ENCODE results near the gene GALNT10.

Gene GALNT10

GRCh38 chr5:154236536-154237375, 46.2 kb downstream of the GALNT10 start:
- DNase-seq: no peak

DNA sequence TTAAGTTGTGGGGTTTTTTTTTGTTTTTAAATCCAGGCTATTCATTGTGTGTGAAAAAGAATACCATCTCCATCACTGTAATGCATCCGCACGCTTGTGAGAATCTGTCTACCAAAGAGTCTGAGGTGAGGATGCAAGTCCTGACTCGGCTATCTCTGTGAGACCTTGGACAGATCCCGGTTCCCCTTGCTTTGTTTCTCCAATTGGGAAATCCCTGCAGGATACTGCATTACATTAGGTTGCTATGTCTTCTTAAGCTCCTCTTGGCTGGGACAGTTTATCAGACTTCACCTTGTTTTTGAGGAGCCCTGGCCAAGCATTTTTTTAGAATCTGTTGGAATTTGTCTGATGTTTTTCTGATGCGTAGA, 46.8 kb downstream of the GALNT10 start:
- no peak for DNase-seq

DNA sequence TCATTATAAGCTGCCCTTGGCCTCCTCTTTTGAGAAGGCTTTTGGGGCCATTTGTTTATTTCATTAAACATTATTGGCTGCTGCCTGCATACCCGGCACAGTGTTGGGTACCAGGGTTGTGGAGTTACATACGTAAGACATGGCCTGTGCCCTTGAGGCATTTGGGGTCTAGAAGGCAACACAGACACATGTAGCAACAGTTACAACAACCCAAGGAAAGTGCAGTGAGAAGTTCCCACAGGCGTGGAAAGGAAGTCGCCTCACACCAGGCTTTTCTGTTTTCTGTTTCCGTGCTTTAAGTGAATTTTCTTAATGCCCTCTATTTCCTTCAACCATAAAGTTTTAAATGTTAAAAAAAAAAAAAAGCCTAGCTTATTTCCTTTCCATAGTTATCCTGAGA, 47.4 kb downstream of the GALNT10 start:
- DNase-seq: no peak

GRCh38 chr5:154238776-154239481, 48.4 kb downstream of the GALNT10 start:
- no peak for DNase-seq

DNA sequence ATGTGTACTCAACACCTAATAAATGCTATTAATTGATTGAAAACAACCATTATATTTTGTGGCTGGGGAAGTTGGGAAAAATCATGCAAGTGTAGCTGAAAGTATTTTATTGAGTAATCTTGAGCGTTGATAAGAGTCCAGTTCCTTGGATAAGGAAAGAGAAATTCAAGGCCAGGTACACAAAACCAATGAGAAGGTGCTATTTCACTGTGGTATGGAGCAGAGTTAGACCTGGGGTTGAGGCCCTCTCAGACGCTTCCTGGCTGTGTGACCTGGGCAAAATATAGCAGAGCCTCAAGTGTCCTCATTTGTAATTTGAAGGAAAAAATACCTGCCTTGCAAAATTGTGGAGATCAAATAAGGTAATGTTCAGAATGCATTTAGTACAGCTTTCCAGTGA, 50.1 kb downstream of the GALNT10 start:
- DNase-seq: no peak

DNA sequence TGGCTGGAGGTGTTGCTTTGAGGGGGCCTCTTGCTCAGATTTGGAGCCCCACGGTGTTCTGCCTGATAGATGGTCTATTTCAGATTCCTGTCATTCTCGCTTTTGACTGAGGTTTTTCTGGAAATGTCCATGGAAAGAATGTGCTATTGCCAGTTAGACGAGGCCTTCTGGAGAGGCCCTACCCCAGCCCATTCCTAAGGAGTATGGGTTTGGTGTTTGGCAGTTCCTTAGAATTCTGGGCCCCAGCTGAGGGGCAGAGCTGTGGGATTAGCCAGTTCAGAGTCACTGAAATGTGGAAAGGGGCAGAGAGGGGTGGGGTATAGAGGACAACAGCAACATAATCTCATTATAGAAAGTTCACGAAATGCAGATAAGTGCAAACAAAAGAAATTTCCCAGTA, 50.5 kb downstream of the GALNT10 start:
- DNase-seq: no peak

- DNase-seq: no peak
Observed at GRCh38 chr5:154242442-154242841, 51.9 kb downstream of the GALNT10 start.

DNA sequence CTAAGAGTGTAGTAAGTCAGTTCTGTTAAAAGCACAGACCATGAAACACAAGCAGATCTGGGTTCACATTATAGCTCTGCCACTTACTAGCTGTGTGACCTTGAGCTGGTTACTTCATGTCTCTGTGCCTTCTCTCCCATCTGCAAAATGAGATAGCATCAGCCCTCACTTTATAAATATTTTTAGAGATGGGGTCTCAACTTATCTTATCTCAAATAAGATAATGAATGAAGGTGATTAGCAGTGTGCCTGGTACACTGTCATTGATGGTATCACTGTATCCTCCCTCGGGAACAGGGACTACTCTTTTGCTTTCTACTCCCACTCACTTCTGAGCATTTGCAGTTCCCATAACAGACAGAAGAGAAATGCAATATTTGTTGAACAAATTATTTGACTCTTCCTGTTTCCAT, 52.4 kb downstream of the GALNT10 start:
- no peak for DNase-seq

- DNase-seq: no peak
Observed at GRCh38 chr5:154243736-154244135, 53.2 kb downstream of the GALNT10 start.

GRCh38 chr5:154244476-154244875, 53.9 kb downstream of the GALNT10 start:
- DNase-seq: no peak

- DNase-seq: no peak
Observed at GRCh38 chr5:154248691-154249090, 58.2 kb downstream of the GALNT10 start.

DNA sequence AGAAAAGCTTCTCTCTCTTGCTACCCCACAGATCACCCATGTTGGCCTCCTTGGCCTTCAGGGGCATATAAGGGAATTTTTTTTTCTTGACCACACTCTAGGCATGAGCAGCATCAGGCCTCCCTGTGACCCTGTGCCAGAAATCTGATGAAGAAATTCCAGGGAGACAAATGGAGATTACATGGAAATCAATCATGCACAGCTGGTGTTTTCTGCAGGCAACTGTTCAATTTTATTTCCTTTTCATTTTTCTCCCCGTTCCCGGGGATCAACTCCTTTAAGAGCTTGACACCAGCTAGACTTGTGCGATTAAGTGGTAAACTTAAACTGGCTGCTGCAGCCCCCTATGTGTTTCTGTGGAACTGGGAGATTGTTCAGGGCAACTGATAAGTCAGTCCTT, 59.3 kb downstream of the GALNT10 start:
- DNase-seq: no peak

- no peak for DNase-seq
Observed at GRCh38 chr5:154251529-154251928, 61.0 kb downstream of the GALNT10 start.

- DNase-seq: no peak
Observed at GRCh38 chr5:154253807-154254206, 63.3 kb downstream of the GALNT10 start.

DNA sequence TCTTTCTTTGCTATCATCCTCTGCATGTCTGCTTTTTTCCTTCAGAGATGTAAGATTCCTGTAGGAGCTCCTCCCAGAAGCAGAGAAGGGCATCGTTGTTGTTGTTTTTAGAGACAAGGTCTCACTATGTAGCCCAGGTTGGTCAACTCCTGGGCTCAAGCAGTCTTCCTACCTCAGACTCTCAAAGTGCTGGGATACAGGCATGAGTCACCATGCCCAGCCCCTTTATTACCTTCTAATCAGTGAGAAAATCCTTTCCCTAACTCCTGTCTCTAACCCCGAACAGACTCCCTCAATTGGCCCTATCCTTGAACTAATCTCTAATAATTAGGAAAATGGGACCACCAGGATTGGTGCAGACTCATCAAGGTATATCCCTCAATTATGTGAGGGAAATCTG, 64.4 kb downstream of the GALNT10 start:
- no peak for DNase-seq

DNA sequence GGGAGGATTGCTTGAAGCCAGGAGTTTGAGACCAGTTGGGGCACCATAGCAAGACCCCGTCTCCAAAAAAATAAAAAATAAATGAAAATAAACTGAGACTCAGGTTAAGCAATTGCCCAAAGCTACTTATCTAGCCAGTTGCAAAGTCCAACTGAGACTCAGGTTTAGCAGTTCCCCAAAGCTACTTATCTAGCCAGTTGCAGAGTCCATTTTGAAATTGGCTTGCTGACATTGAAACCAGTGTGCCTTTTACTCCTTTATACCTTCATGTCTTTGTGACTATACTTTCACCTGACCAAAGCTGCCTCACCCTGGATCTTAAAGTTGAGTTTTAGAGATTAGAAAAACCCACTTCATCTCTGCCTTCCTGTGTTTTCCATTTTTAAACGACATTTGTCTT, 66.5 kb downstream of the GALNT10 start:
- DNase-seq: no peak

DNA sequence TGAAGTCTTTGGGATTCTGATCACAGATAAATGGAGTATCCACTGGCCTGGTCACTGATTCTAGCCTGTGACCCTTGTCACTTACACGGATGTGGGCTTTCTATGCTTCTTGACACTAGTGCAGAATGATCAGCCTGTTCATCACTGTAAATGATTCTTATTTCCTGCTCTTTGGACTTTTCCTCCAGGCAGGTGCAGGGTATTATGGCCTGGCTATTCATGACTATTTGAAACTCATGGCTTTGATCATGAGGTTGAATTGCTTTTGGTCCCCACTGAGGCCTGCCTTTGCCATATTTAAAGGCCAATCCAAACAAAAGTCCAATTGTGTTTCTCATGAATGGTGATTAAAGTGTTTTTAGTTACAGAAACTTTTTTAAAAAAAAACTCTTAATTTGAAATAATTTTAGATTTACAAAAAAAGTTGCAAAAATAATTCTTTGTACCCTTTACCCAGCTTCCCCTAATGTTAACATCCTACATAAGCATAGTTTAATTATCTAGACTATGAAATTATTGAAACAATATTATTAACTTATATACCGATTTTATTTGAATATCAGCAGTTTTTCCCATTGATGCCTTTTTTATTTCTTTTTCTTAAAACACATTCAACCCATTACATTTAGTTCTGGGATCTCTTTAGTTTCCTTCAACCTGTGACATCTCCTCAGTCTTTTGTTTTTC, 68.1 kb downstream of the GALNT10 start:
- DNase-seq: no peak

DNA sequence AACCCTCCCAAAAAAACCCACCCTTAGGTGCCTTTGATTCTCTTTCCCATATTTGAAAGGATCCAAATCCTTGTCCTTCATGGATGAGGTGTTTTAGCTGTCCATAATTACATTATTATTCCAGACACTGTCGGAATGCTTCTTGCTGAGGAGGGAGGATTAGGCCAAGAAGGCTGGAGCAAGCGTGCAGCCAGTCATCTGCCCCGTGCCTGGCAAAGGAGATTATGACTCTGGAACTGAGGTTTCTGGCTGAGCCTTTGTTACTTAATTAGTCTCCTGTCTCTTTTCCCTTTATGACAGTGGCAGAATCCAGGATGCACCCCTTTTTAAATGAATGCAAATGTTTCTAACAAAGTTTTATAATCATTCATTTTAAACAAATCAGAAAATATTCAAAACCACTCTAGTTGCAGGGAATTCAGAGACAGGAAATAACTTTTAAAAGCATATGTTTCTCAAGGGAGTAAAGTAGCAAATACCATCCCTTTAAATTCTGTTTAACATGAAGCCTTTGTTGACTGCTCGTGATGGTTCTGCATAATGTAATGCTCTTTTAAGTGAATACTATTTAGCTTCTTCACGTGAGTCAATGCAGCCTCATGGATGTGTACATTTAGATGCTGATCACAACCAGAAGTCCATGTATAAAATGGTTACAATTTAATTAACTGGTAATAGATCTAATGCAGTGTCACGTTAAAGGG, 69.8 kb downstream of the GALNT10 start:
- DNase-seq: no peak

DNA sequence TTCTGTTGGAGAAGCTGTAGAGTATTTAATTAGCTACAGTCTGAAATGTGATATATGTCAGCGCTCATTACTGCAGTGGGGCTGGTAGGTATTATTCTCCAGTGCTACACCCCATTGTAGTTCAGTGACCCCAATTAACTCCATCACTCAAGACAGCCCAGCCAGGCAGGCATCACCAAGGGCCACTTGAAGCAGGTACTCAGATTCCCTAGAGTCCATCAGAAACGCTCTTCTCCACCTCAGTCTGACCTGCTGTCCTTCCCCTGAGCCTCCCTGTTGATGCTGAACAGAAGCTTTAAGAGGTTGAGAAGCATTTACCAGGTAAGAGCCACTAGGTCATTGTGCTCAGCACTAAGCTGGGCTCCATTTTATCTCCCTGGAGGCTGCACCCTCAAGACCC, 71.8 kb downstream of the GALNT10 start:
- DNase-seq: no peak

GRCh38 chr5:154264549-154265196, 74.1 kb downstream of the GALNT10 start:
- no peak for DNase-seq

- no peak for DNase-seq
Observed at GRCh38 chr5:154265197-154265773, 74.8 kb downstream of the GALNT10 start.

DNA sequence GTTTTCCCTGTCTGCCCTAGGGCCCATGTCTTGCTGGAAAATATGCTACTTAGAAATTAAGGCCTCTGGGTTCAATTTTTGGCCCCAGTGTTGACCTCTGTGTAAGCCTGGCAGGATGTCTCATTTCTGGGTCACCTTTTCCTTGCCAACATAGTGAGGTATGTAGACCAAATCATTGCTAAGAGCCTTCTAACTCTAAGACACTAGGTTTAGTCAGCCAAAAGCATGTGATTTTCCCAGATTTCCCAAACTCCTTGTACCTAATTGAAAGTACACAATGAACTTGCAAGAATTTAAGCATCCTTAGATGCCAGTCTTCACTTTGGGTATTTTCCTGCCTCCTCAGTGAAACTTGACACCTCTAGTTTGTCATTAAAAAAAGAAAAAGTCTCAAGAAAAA, 77.0 kb downstream of the GALNT10 start:
- DNase-seq: no peak

All from NCI-H526 treated with DMSO at 0.1 percent for 48 hours (cell line).